Measurements from ENCODE around the gene PLPPR2. TPM values are rescaled to one million over a fixed set of nuclear protein-coding genes. Genes with fewer than 3 reads are reported as not detected.

PLPPR2 gene
- total and polyA plus RNA-seq, 9 donors, result 11.6 to 42.5 (median 31.3) TPM

DNA sequence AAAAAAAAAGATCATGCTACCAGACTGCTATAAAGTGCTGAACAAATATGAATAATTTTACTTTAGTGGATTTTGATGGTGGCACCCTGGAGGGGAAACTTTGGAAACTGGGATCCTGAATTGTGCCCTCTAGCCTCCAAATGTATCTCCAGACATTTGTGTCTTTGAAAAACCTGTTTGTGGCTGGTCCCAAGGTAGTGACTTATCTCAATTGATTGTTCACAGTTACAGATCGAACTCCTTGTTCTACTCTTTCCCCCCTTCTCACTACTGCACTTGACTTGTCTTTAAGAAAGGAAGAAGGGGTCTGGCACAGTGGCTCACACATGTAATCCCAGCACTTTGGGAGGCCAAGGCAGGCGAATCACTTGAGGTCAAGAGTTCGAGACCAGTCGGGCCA lies 53.4 kb downstream of the PLPPR2 start:
- Histone ChIP-seq H3K4me3 (no peak overlapping the region), H3K27ac (no peak overlapping the region), H3K4me1 (ENCODE audit: insufficient read depth) (peaks cover 6% of the 10 kb centered on the region), H3K9me3 (no peaks in the 10 kb centered on the region), H3K36me3 (no peaks in the 10 kb centered on the region), H3K27me3 (no peaks in the 10 kb centered on the region)
- intact Hi-C loops (cut with DNase I), result no loop called here
- TF ChIP-seq POLR2A (IDR thresholded peaks at IDR 0.05) (no peak), EP300 (IDR thresholded peaks at IDR 0.05) (no peak)
- TF ChIP-seq, protein P1, sequence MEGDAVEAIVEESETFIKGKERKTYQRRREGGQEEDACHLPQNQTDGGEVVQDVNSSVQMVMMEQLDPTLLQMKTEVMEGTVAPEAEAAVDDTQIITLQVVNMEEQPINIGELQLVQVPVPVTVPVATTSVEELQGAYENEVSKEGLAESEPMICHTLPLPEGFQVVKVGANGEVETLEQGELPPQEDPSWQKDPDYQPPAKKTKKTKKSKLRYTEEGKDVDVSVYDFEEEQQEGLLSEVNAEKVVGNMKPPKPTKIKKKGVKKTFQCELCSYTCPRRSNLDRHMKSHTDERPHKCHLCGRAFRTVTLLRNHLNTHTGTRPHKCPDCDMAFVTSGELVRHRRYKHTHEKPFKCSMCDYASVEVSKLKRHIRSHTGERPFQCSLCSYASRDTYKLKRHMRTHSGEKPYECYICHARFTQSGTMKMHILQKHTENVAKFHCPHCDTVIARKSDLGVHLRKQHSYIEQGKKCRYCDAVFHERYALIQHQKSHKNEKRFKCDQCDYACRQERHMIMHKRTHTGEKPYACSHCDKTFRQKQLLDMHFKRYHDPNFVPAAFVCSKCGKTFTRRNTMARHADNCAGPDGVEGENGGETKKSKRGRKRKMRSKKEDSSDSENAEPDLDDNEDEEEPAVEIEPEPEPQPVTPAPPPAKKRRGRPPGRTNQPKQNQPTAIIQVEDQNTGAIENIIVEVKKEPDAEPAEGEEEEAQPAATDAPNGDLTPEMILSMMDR (IDR thresholded peaks at IDR 0.05), result no peak
- 82 to 84% (median 83%) methylated on average over 4 of the region's 4 CpGs for WGBS, 3 donors
- DNase-seq, result no peak

DNA sequence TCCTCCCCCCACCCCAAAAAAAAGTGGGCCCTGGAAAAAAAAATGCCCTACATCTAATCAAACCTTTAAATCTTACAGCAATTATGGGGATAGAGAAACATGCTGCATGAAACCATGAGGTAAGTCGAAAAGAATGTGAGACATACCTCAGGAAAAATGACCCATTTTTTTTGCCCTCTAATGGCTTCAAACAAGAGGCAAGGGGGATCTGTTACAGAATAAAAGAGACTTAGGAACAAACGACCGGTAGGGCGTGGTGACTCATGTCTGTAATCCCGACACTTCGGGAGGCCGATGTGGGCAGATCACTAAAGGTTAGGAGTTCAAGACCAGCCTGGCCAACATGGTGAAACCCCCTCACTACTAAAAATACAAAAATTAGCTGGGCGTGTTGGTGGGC lies 55.5 kb downstream of the PLPPR2 start:
- no peaks in the 10 kb centered on the region for H3K36me3 ChIP-seq
- 60 to 71% (median 61%) methylated on average over 8 of the region's 8 CpGs for WGBS, 3 donors
- no peaks in the 10 kb centered on the region for H3K27me3 ChIP-seq
- no peak overlapping the region for H3K4me3 ChIP-seq
- H3K4me1 ChIP-seq (ENCODE audit: insufficient read depth), result peaks cover 6% of the 10 kb centered on the region
- no peak overlapping the region for H3K27ac ChIP-seq
- TF ChIP-seq EP300 (IDR thresholded peaks at IDR 0.05), result no peak
- no peak for TF ChIP-seq POLR2A (IDR thresholded peaks at IDR 0.05)
- TF ChIP-seq, protein P1 (IDR thresholded peaks at IDR 0.05), result no peak
- H3K9me3 ChIP-seq, result no peaks in the 10 kb centered on the region
- DNase-seq, result no peak
- intact Hi-C loops (cut with DNase I), result no loop called here

DNA sequence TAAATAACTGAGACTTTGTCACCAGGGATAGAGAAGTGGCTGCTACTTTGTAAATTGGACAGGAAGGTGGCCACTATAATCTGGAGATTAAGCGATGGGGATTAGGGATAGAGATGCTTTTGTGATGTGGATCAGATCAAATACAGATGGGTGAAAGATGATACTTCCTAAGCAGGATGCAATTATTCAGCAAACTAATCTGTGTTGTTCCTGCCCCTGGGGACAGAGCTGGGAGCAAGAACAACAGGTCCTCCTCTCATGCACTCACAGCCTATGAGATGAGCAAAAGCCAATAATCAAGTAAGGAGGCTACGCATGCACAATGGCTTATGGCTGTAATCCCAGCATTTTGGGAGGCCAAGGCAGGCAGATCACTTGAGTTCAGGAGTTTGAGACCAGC lies 59.3 kb downstream of the PLPPR2 start:
- Histone ChIP-seq H3K27me3 (no peaks in the 10 kb centered on the region), H3K9me3 (no peaks in the 10 kb centered on the region), H3K4me3 (no peak overlapping the region), H3K36me3 (no peaks in the 10 kb centered on the region), H3K4me1 (ENCODE audit: insufficient read depth) (no peaks in the 10 kb centered on the region), H3K27ac (no peak overlapping the region)
- DNase-seq, result no peak
- TF ChIP-seq, protein P1 (IDR thresholded peaks at IDR 0.05), result no peak
- TF ChIP-seq POLR2A (IDR thresholded peaks at IDR 0.05), result no peak
- no peak for TF ChIP-seq EP300 (IDR thresholded peaks at IDR 0.05)
- intact Hi-C loops (cut with DNase I), result no loop called here
- 80 to 86% (median 80%) methylated on average over 2 of the region's 2 CpGs for WGBS, 3 donors

Small RNAs within 50 kb of the gene (small RNA-seq; reads per million reads assigned to genes)
- not detected for gene RF00019

Other genes with a start within 250 kb of the PLPPR2 start
- gene SPC24, start 199.7 kb upstream of the PLPPR2 start, total RNA-seq, result 1 to 10 TPM in 4 of 7 donors, under 1 TPM in 2, not detected in 1; 0.93 to 2.7 (median 1.0) TPM
- gene SPC24, start 199.7 kb upstream of the PLPPR2 start, polyA plus RNA-seq, result under 1 TPM; 0.47 to 0.78 TPM
- 100 to 1,000 TPM; 238 to 642 (median 479) TPM for gene KANK2, start 157.9 kb upstream of the PLPPR2 start, total RNA-seq
- gene KANK2, start 157.9 kb upstream of the PLPPR2 start, polyA plus RNA-seq, result 100 to 1,000 TPM; 289 to 433 TPM
- under 1 TPM in 3 of 7 donors, not detected in 4; 0.50 to 0.93 (median 0.51) TPM for gene ANGPTL8, start 115.8 kb upstream of the PLPPR2 start, total RNA-seq
- gene ANGPTL8, start 115.8 kb upstream of the PLPPR2 start, polyA plus RNA-seq, result under 1 TPM in 1 of 2 donors, not detected in 1; 0.86 TPM
- gene DOCK6, start 92.9 kb upstream of the PLPPR2 start, total RNA-seq, result 10 to 100 TPM; 17.2 to 60.0 (median 38.0) TPM
- 10 to 100 TPM; 12.8 to 18.0 TPM for gene DOCK6, start 92.9 kb upstream of the PLPPR2 start, polyA plus RNA-seq
- not detected for gene TSPAN16, start 59.3 kb upstream of the PLPPR2 start, total RNA-seq
- gene TSPAN16, start 59.3 kb upstream of the PLPPR2 start, polyA plus RNA-seq, result not detected
- gene RAB3D, start 15.8 kb upstream of the PLPPR2 start, total RNA-seq, result 10 to 100 TPM in 5 of 7 donors, 1 to 10 TPM in 2; 6.8 to 27.2 (median 17.3) TPM
- 1 to 10 TPM; 4.7 to 9.1 TPM for gene RAB3D, start 15.8 kb upstream of the PLPPR2 start, polyA plus RNA-seq
- 100 to 1,000 TPM in 2 of 7 donors, 10 to 100 TPM in 5; 64.0 to 296 (median 80.5) TPM for gene TMEM205, start 9.2 kb upstream of the PLPPR2 start, total RNA-seq
- 10 to 100 TPM; 71.4 to 99.5 TPM for gene TMEM205, start 9.2 kb upstream of the PLPPR2 start, polyA plus RNA-seq
- 10 to 100 TPM; 21.0 to 38.6 (median 30.2) TPM for gene CCDC159, start 8.9 kb upstream of the PLPPR2 start, total RNA-seq
- gene CCDC159, start 8.9 kb upstream of the PLPPR2 start, polyA plus RNA-seq, result 10 to 100 TPM; 31.9 to 41.9 TPM
- gene SWSAP1, start 19.2 kb downstream of the PLPPR2 start, total RNA-seq, result 1 to 10 TPM in 6 of 7 donors, under 1 TPM in 1; 0.60 to 3.3 (median 2.5) TPM
- 1 to 10 TPM; 1.4 to 2.4 TPM for gene SWSAP1, start 19.2 kb downstream of the PLPPR2 start, polyA plus RNA-seq
- 10 to 100 TPM in 1 of 7 donors, 1 to 10 TPM in 6; 2.5 to 19.9 (median 4.8) TPM for gene EPOR, start 28.9 kb downstream of the PLPPR2 start, total RNA-seq
- 1 to 10 TPM; 3.7 to 5.0 TPM for gene EPOR, start 28.9 kb downstream of the PLPPR2 start, polyA plus RNA-seq
- gene RGL3, start 63.9 kb downstream of the PLPPR2 start, total RNA-seq, result 10 to 100 TPM in 1 of 7 donors, 1 to 10 TPM in 6; 2.2 to 28.0 (median 5.6) TPM
- 10 to 100 TPM in 1 of 2 donors, 1 to 10 TPM in 1; 2.5 to 10.5 TPM for gene RGL3, start 63.9 kb downstream of the PLPPR2 start, polyA plus RNA-seq
- gene ODAD3, start 79.7 kb downstream of the PLPPR2 start, total RNA-seq, result 1 to 10 TPM in 2 of 7 donors, under 1 TPM in 5; 0.18 to 5.4 (median 0.56) TPM
- 1 to 10 TPM in 1 of 2 donors, under 1 TPM in 1; 0.42 to 1.1 TPM for gene ODAD3, start 79.7 kb downstream of the PLPPR2 start, polyA plus RNA-seq
- gene PRKCSH, start 80.2 kb downstream of the PLPPR2 start, total RNA-seq, result 100 to 1,000 TPM in 6 of 7 donors, 10 to 100 TPM in 1; 76.5 to 338 (median 291) TPM
- gene PRKCSH, start 80.2 kb downstream of the PLPPR2 start, polyA plus RNA-seq, result 100 to 1,000 TPM; 224 to 239 TPM
- gene ELAVL3, start 125.6 kb downstream of the PLPPR2 start, total RNA-seq, result not detected
- gene ELAVL3, start 125.6 kb downstream of the PLPPR2 start, polyA plus RNA-seq, result not detected
- 10 to 100 TPM in 6 of 7 donors, 1 to 10 TPM in 1; 7.7 to 16.8 (median 11.4) TPM for gene ZNF653, start 150.4 kb downstream of the PLPPR2 start, total RNA-seq
- 1 to 10 TPM; 2.9 to 9.5 TPM for gene ZNF653, start 150.4 kb downstream of the PLPPR2 start, polyA plus RNA-seq
- 10 to 100 TPM; 57.0 to 84.8 (median 58.2) TPM for gene ECSIT, start 173.7 kb downstream of the PLPPR2 start, total RNA-seq
- 10 to 100 TPM; 16.3 to 73.1 TPM for gene ECSIT, start 173.7 kb downstream of the PLPPR2 start, polyA plus RNA-seq
- gene CNN1, start 183.4 kb downstream of the PLPPR2 start, total RNA-seq, result 100 to 1,000 TPM in 1 of 7 donors, 10 to 100 TPM in 6; 13.9 to 485 (median 59.2) TPM
- gene CNN1, start 183.4 kb downstream of the PLPPR2 start, polyA plus RNA-seq, result 100 to 1,000 TPM in 1 of 2 donors, 10 to 100 TPM in 1; 76.5 to 725 TPM
- 10 to 100 TPM; 30.4 to 57.4 (median 49.5) TPM for gene ELOF1, start 203.8 kb downstream of the PLPPR2 start, total RNA-seq
- 10 to 100 TPM; 39.4 to 49.1 TPM for gene ELOF1, start 203.8 kb downstream of the PLPPR2 start, polyA plus RNA-seq
- 10 to 100 TPM in 6 of 7 donors, 1 to 10 TPM in 1; 7.9 to 54.4 (median 17.1) TPM for gene ACP5, start 222.2 kb downstream of the PLPPR2 start, total RNA-seq
- gene ACP5, start 222.2 kb downstream of the PLPPR2 start, polyA plus RNA-seq, result 10 to 100 TPM; 30.5 to 66.9 TPM
- 10 to 100 TPM; 16.3 to 31.5 (median 17.9) TPM for gene ZNF627, start 242.1 kb downstream of the PLPPR2 start, total RNA-seq
- gene ZNF627, start 242.1 kb downstream of the PLPPR2 start, polyA plus RNA-seq, result 10 to 100 TPM; 14.4 to 16.1 TPM

Measured in ovary (tissue), 9 donors.